Common myeloid progenitor, CD34-positive (primary cell): ENCODE measurements around the gene OTOP3.

Experiments
- CTCF ChIA-PET: fragments of 350-600 bp; sonication (Branson Sonifier 250); formaldehyde crosslinking; loops from one replicate; lab custom pipeline; 2021; ENCODE audit warnings: antibody characterized with exemption; lab: Charles Lee
- POLR2A ChIA-PET: fragments of 350-600 bp; sonication (Branson Sonifier 250); formaldehyde crosslinking; loops from one replicate; lab custom pipeline; 2021; ENCODE audit warnings: antibody characterized with exemption; lab: Charles Lee
- DNase-seq, 3 donors: peaks; one replicate each; pipeline versions ENCODE4 v3.0.0 to v3.0.0-alpha.2; 2013
- H3K27ac ChIP-seq, 2 experiments: 1 replicate in 1 of 2; 2 replicates in 1 of 2; pipeline ENCODE4 v1.7.0; 2013; ENCODE audit warnings: inconsistent platforms in 2 of 2, low read length in 2 of 2, mild to moderate bottlenecking in 2 of 2, low read depth in 1 of 2, moderate library complexity in 1 of 2; ENCODE audit not compliant: severe bottlenecking in 2 of 2, insufficient read depth in 1 of 2, poor library complexity in 1 of 2
- H3K27me3 ChIP-seq, 5 experiments: replicated peaks in 2 of 5; 1 replicate in 3 of 5; 2 replicates in 2 of 5; pipeline versions ENCODE4 v1.6.1 to v1.7.0; 2013; ENCODE audit warnings: low read length in 4 of 5, mild to moderate bottlenecking in 2 of 5, moderate library complexity in 2 of 5, inconsistent platforms in 1 of 5; ENCODE audit not compliant: insufficient read depth in 5 of 5, control insufficient read depth in 4 of 5
- H3K36me3 ChIP-seq, 4 experiments: 1 replicate in 2 of 4; 2 replicates in 2 of 4; pipeline versions ENCODE4 v1.6.1 to v1.7.0; 2013; ENCODE audit warnings: low read length in 3 of 4, control low read depth in 1 of 4, mild to moderate bottlenecking in 1 of 4; ENCODE audit not compliant: control insufficient read depth in 4 of 4, insufficient read depth in 4 of 4
- H3K4me1 ChIP-seq, 4 experiments: 1 replicate in 3 of 4; 2 replicates in 1 of 4; pipeline versions ENCODE4 v1.6.1 to v1.7.1; 2013; ENCODE audit warnings: low read length in 3 of 4, mild to moderate bottlenecking in 3 of 4, control low read depth in 1 of 4, inconsistent platforms in 1 of 4, moderate library complexity in 1 of 4; ENCODE audit not compliant: control insufficient read depth in 4 of 4, insufficient read depth in 4 of 4; ENCODE audit errors: control extremely low read depth in 1 of 4
- H3K4me3 ChIP-seq, 7 experiments: 1 replicate in 4 of 7; 2 replicates in 3 of 7; pipeline versions ENCODE4 v1.5.1 to v1.7.0; 2013; ENCODE audit warnings: mild to moderate bottlenecking in 7 of 7, low read length in 6 of 7, moderate library complexity in 6 of 7, inconsistent platforms in 2 of 7, low read depth in 2 of 7, control low read depth in 1 of 7; ENCODE audit not compliant: insufficient read depth in 4 of 7, control insufficient read depth in 1 of 7; ENCODE audit errors: extremely low read depth in 1 of 7
- H3K9me3 ChIP-seq, 5 experiments: 1 replicate in 4 of 5; 2 replicates in 1 of 5; pipeline versions ENCODE4 v1.6.1 to v1.7.1; 2013; ENCODE audit warnings: low read length in 4 of 5, mild to moderate bottlenecking in 2 of 5, inconsistent platforms in 1 of 5, low read depth in 1 of 5, moderate library complexity in 1 of 5; ENCODE audit not compliant: control insufficient read depth in 4 of 5, insufficient read depth in 2 of 5; ENCODE audit errors: control extremely low read depth in 1 of 5
- WGBS: methylation state at CpG from one replicate; pipeline ENCODE4 v1.1.5; 2013; ENCODE audit not compliant: insufficient coverage; 5-methylcytosine and 5-hydroxymethylcytosine counted together

OTOP3 gene

GRCh38 chr17:74947041-74947754, 11.5 kb downstream of the OTOP3 start:
- CTCF ChIA-PET: interaction anchor here (0.8 to 1.7 kb wide), 2 partner anchors 8 to 9 kb away, joined by 3 to 4 read pairs; no protein-coding TSS in a partner anchor
- Histone ChIP-seq H3K27ac (no peak overlapping the region), H3K4me1 (no peaks in the 10 kb centered on the region), H3K27me3 (peaks cover 2 to 20% (median 11%) of the 10 kb centered on the region in 5 experiments), H3K36me3 (no peaks in the 10 kb centered on the region), H3K4me3 (no peak overlapping the region), H3K9me3 (no peaks in the 10 kb centered on the region)
- POLR2A ChIA-PET: no interaction called here
- DNase-seq: no peak
- WGBS: 95% methylated on average over 9 of the region's 17 CpGs

- Histone ChIP-seq H3K9me3 (no peaks in the 10 kb centered on the region), H3K27ac (no peak overlapping the region), H3K27me3 (peaks cover 0 to 7% (median 6%) of the 10 kb centered on the region in 5 experiments), H3K4me1 (no peaks in the 10 kb centered on the region), H3K36me3 (no peaks in the 10 kb centered on the region), H3K4me3 (no peak overlapping the region)
- ChIA-PET POLR2A (no interaction called here), CTCF (interaction anchor here (1.1 to 2.1 kb wide), 3 partner anchors 9 to 26 kb away, joined by 3 to 10 read pairs (median 8); partner anchors contain the start of genes OTOP2 and USH1G)
- DNase-seq: no peak
- WGBS: 86% methylated on average over 11 of the region's 12 CpGs
These were observed 13.9 kb downstream of the OTOP3 start for GRCh38 chr17:74949455-74950115.

- WGBS: 97% methylated on average over 3 of the region's 8 CpGs
- CTCF ChIA-PET: interaction anchor here (1.1 to 1.9 kb wide), 2 partner anchors 12 to 27 kb away, joined by 3 to 4 read pairs; partner anchors contain the start of genes OTOP2 and USH1G
- H3K36me3 ChIP-seq: no peaks in the 10 kb centered on the region
- no peak for DNase-seq
- POLR2A ChIA-PET: no interaction called here
- peaks cover 0 to 7% (median 4%) of the 10 kb centered on the region in 5 experiments for H3K27me3 ChIP-seq
- H3K27ac ChIP-seq: no peak overlapping the region
- H3K9me3 ChIP-seq: no peaks in the 10 kb centered on the region
- no peaks in the 10 kb centered on the region for H3K4me1 ChIP-seq
- no peak overlapping the region for H3K4me3 ChIP-seq
These were observed 14.5 kb downstream of the OTOP3 start for GRCh38 chr17:74950207-74950606.

- Histone ChIP-seq H3K27me3 (peaks cover 0 to 4% (median 2%) of the 10 kb centered on the region in 5 experiments), H3K9me3 (no peaks in the 10 kb centered on the region), H3K36me3 (no peaks in the 10 kb centered on the region), H3K4me1 (no peaks in the 10 kb centered on the region), H3K4me3 (no peak overlapping the region), H3K27ac (no peak overlapping the region)
- ChIA-PET CTCF (interaction anchor here (1.1 to 1.9 kb wide), 2 partner anchors 10 to 13 kb away, joined by 3 to 4 read pairs; no protein-coding TSS in a partner anchor), POLR2A (no interaction called here)
- 86% methylated on average over 1 of the region's 3 CpGs for whole genome bisulfite sequencing
- no peak for DNase-seq
These were observed 15.4 kb downstream of the OTOP3 start for GRCh38 chr17:74951065-74951464.

- no peaks in the 10 kb centered on the region for H3K36me3 ChIP-seq
These were observed 16.2 kb downstream of the OTOP3 start for GRCh38 chr17:74951680-74952421.

GRCh38 chr17:74952431-74953133, 16.9 kb downstream of the OTOP3 start:
- H3K4me1 ChIP-seq: no peaks in the 10 kb centered on the region
- ChIA-PET POLR2A (no interaction called here), CTCF (interaction anchor here (1.0 kb wide), 2 partner anchors 19 to 27 kb away, joined by 3 read pairs; no protein-coding TSS in a partner anchor)
- no peak overlapping the region for H3K27ac ChIP-seq
- H3K27me3 ChIP-seq: peaks cover 0 to 4% (median 0%) of the 10 kb centered on the region in 5 experiments
- peaks cover 0 to 4% (median 0%) of the 10 kb centered on the region in 5 experiments for H3K9me3 ChIP-seq
- no peak for DNase-seq
- no peak overlapping the region for H3K4me3 ChIP-seq
- no peaks in the 10 kb centered on the region for H3K36me3 ChIP-seq
- 79% methylated on average over 16 of the region's 24 CpGs for WGBS

More at GRCh38 chr17:74951680-74952421, 16.2 kb downstream of the OTOP3 start:
- H3K4me3 ChIP-seq: no peak overlapping the region
- no peaks in the 10 kb centered on the region for H3K4me1 ChIP-seq
- peaks cover 0 to 4% (median 0%) of the 10 kb centered on the region in 5 experiments for H3K27me3 ChIP-seq
- no peak for DNase-seq
- ChIA-PET POLR2A (no interaction called here), CTCF (interaction anchor here (1.0 to 1.9 kb wide), 3 partner anchors 9 to 27 kb away, joined by 3 to 4 read pairs (median 3); no protein-coding TSS in a partner anchor)
- peaks cover 0 to 4% (median 0%) of the 10 kb centered on the region in 5 experiments for H3K9me3 ChIP-seq
- 79% methylated on average over 31 of the region's 32 CpGs for WGBS
- H3K27ac ChIP-seq: no peak overlapping the region
